ENCODE measurements around the gene DPYD.

- TF ChIP-seq CTCF (conservative IDR thresholded peaks at IDR 0.05; ENCODE audit: low read depth, low read length) (no peak), EZH2 (IDR thresholded peaks at IDR 0.05; ENCODE audit: low read length, unreplicated experiment) (no peak), EZH2phosphoT487 (IDR thresholded peaks at IDR 0.05; ENCODE audit: borderline replicate concordance, low read length) (no peak)
Observed at GRCh38 chr1:97372531-97372930, 548.3 kb downstream of the DPYD start.

Measured in PC-3 (cell line).